ENCODE results near the gene XK.

DNA sequence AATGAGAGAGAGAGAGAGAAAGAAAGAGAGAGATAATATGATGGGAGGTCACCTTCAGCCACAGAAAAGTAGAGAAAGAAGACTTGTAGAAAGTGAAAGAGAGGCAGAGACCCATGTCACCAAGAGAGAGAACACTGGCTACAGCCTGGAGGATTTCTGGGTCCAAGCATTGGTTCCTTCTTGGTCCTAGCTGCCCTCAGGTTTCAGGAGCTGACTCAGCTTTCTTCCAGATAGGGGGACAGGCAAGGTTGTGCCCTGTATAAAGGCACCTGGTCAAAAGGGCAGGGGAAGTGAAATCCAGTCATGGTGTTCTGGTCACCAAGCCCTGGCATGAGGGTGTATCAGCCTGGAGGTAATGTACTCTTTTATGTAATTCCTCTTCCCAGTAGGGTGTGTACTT, 47.5 kb upstream of the XK start:
- TF ChIP-seq, protein P1, sequence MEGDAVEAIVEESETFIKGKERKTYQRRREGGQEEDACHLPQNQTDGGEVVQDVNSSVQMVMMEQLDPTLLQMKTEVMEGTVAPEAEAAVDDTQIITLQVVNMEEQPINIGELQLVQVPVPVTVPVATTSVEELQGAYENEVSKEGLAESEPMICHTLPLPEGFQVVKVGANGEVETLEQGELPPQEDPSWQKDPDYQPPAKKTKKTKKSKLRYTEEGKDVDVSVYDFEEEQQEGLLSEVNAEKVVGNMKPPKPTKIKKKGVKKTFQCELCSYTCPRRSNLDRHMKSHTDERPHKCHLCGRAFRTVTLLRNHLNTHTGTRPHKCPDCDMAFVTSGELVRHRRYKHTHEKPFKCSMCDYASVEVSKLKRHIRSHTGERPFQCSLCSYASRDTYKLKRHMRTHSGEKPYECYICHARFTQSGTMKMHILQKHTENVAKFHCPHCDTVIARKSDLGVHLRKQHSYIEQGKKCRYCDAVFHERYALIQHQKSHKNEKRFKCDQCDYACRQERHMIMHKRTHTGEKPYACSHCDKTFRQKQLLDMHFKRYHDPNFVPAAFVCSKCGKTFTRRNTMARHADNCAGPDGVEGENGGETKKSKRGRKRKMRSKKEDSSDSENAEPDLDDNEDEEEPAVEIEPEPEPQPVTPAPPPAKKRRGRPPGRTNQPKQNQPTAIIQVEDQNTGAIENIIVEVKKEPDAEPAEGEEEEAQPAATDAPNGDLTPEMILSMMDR (conservative IDR thresholded peaks at IDR 0.05 in 1 of 2, IDR thresholded peaks at IDR 0.05 in 1 of 2; ENCODE audit: extremely low read depth in 1 of 2, insufficient read depth in 1 of 2, low read depth in 1 of 2, low read length in 2 of 2): no peak
- TF ChIP-seq EZH2 (IDR thresholded peaks at IDR 0.05; ENCODE audit: borderline replicate concordance, low read length): no peak

Measured in mammary epithelial cell (primary cell).